Cardiac muscle cell (in vitro differentiated cells and primary cell): ENCODE measurements around the gene CDC42. TPM values are rescaled to one million over a fixed set of nuclear protein-coding genes. Genes with fewer than 3 reads are reported as not detected.

ENCODE experiments used
- DNase-seq, 2 donors: peaks; one replicate each; pipeline versions ENCODE4 v3.0.0 to v3.0.0-alpha.2; 2010 to 2017; ENCODE audit warnings: low read depth in 1 of 2, low spot score in 1 of 2
- H3K27ac ChIP-seq: fragments of 200-600 bp; sonication (generic); 2 replicates; pipeline ENCODE4 v1.5.1; 2016
- H3K27me3 ChIP-seq: fragments of 200-600 bp; sonication (generic); 2 replicates; pipeline ENCODE4 v1.6.0; 2016; ENCODE audit warnings: control low read depth
- H3K36me3 ChIP-seq: fragments of 200-600 bp; sonication (generic); 2 replicates; pipeline ENCODE4 v1.5.1; 2016; ENCODE audit warnings: control low read depth
- H3K4me1 ChIP-seq: fragments of 200-600 bp; sonication (generic); 2 replicates; pipeline ENCODE4 v1.8.1; 2017; ENCODE audit warnings: low read depth, mild to moderate bottlenecking, mixed run types
- H3K4me3 ChIP-seq: fragments of 200-600 bp; sonication (generic); 2 replicates; pipeline ENCODE4 v1.5.1; 2016; ENCODE audit warnings: mild to moderate bottlenecking
- H3K9me3 ChIP-seq: fragments of 200-600 bp; sonication (generic); 2 replicates; pipeline ENCODE4 v1.5.1; 2017; ENCODE audit warnings: low read depth, mild to moderate bottlenecking, control low read depth
- polyA plus RNA-seq: library from polyadenylated mRNA; unstranded; fragments of >200 nt; fragmentation: Nextera tagmentation; extraction: Ambion mirVana; gene quantifications from 2 replicates; pipeline ENCODE4 v1.2.1, GENCODE V29; 2016
- total RNA-seq: library from RNA; depleted of rRNA; stranded (reverse); fragments of >200 nt; gene quantifications from 2 replicates; pipeline ENCODE4 v1.2.3, GENCODE V29; 2016
- TF ChIP-seq, protein P1 (sequence below): IDR thresholded peaks from 2 replicates; pipeline ENCODE4 v1.5.1; 2012; ENCODE audit warnings: low read depth, mild to moderate bottlenecking, low read length

CDC42 gene
- total and polyA plus RNA-seq, 2 experiments from 2014 or later, result 72.0 to 140 TPM

- TF ChIP-seq, protein P1, sequence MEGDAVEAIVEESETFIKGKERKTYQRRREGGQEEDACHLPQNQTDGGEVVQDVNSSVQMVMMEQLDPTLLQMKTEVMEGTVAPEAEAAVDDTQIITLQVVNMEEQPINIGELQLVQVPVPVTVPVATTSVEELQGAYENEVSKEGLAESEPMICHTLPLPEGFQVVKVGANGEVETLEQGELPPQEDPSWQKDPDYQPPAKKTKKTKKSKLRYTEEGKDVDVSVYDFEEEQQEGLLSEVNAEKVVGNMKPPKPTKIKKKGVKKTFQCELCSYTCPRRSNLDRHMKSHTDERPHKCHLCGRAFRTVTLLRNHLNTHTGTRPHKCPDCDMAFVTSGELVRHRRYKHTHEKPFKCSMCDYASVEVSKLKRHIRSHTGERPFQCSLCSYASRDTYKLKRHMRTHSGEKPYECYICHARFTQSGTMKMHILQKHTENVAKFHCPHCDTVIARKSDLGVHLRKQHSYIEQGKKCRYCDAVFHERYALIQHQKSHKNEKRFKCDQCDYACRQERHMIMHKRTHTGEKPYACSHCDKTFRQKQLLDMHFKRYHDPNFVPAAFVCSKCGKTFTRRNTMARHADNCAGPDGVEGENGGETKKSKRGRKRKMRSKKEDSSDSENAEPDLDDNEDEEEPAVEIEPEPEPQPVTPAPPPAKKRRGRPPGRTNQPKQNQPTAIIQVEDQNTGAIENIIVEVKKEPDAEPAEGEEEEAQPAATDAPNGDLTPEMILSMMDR, result no peak
- peaks cover 11% of the 10 kb centered on the region for H3K4me1 ChIP-seq
- no peaks in the 10 kb centered on the region for H3K36me3 ChIP-seq
- H3K27ac ChIP-seq, result no peak overlapping the region
- no peak overlapping the region for H3K4me3 ChIP-seq
- H3K27me3 ChIP-seq, result no peaks in the 10 kb centered on the region
- no peaks in the 10 kb centered on the region for H3K9me3 ChIP-seq
- no peak for DNase-seq
These were observed 69.0 kb downstream of the CDC42 start for GRCh38 chr1:22121421-22121911.

DNA sequence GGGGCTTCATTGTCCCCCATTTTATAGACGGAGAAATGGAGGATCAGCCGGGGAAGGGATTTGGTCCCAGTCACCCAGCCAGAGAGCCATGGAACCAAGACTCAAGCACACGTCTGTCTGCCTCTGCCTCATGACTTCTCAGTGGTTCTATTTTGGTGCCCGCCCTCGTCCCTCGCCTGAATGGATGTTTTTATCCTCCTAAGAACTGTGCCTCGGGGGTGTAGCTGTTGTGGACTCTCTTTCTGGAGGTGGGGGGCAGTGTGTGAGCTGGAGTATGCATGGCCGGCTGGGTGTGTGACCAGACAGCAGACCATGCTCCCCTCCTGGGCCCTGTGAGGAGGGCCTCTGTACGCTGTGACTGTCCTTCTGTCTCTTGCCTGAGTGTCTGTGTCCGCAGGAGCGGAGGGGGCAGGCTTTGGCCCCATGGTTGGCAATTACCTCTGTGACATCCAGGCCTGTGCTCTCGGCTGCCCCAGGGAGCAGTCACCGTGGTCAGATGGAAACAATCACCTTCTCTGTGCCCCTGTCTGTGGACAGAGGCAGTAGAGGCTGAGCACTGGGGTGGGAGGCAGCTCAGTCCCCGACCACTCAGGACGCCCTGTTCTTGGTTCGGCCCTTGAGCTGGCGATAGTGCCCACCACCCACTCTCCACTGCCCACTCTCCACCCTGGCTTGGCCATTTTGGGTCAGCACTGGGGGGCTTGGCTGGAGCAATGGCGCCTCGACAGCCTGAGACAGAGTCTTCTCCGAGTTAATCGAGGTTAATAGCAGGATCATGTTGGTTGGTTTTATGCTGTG lies 70.0 kb downstream of the CDC42 start:
- Histone ChIP-seq H3K4me1 (peaks cover 11% of the 10 kb centered on the region), H3K36me3 (no peaks in the 10 kb centered on the region), H3K27ac (peak overlapping the region; percentile 22), H3K27me3 (no peaks in the 10 kb centered on the region), H3K4me3 (no peak overlapping the region), H3K9me3 (no peaks in the 10 kb centered on the region)
- TF ChIP-seq, protein P1, result no peak
- DNase-seq, result no peak

DNA sequence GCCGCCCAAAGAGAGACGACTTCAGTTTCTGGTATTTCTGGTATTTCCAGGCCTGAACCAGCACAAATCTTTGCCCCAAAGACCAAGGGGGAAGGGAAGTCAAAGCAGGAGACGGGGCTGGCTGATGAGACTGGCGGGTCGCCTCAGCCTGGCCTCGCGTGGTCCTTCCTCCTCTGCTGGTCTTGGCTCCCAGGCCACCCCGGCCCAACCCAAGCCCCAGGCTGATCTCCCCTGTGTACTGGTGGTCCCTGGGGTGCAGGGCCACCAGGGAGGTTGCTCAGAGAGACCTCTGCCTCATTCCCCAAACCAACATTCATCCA lies 70.5 kb downstream of the CDC42 start:
- Histone ChIP-seq H3K36me3 (no peaks in the 10 kb centered on the region), H3K27me3 (no peaks in the 10 kb centered on the region), H3K4me1 (peaks cover 11% of the 10 kb centered on the region), H3K9me3 (no peaks in the 10 kb centered on the region), H3K4me3 (no peak overlapping the region), H3K27ac (no peak overlapping the region)
- no peak for DNase-seq
- TF ChIP-seq, protein P1, result no peak

DNA sequence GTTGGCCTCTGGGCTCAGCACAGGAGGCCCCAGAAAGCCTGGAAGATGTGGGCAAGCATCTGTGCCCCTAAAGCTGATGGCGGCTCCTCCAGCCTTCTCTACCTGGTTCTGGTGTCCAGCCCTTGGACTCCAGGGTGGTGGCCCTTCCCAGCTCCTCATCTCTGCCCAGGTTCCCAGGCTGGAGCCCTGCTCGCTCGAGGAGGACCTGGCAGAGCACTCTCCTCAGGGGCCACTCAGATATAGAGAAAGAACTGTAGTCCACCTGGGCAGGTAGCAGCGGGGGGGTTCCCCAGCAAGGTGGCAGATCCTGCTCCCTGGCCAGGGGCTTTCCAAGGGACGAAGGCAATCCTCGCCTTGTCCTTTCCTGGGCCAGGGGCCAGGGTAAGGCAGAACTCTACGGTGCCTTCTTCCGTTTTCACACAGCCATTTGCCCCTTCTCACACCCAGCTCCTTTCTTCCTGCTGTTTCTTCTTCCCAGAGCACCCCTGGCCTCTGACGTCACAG lies 71.4 kb downstream of the CDC42 start:
- DNase-seq, result no peak
- H3K27ac ChIP-seq, result no peak overlapping the region
- H3K36me3 ChIP-seq, result no peaks in the 10 kb centered on the region
- H3K27me3 ChIP-seq, result no peaks in the 10 kb centered on the region
- no peaks in the 10 kb centered on the region for H3K9me3 ChIP-seq
- TF ChIP-seq, protein P1, result no peak
- H3K4me1 ChIP-seq, result peaks cover 11% of the 10 kb centered on the region
- no peak overlapping the region for H3K4me3 ChIP-seq

GRCh38 chr1:22124592-22125229 lies 72.2 kb downstream of the CDC42 start:
- Histone ChIP-seq H3K27ac (no peak overlapping the region), H3K9me3 (no peaks in the 10 kb centered on the region), H3K4me1 (peaks cover 11% of the 10 kb centered on the region), H3K27me3 (peaks cover under 1% of the 10 kb centered on the region), H3K4me3 (no peak overlapping the region), H3K36me3 (no peaks in the 10 kb centered on the region)
- TF ChIP-seq, protein P1, result no peak
- no peak for DNase-seq
